ENCODE data around the gene EOLA1.

DNA sequence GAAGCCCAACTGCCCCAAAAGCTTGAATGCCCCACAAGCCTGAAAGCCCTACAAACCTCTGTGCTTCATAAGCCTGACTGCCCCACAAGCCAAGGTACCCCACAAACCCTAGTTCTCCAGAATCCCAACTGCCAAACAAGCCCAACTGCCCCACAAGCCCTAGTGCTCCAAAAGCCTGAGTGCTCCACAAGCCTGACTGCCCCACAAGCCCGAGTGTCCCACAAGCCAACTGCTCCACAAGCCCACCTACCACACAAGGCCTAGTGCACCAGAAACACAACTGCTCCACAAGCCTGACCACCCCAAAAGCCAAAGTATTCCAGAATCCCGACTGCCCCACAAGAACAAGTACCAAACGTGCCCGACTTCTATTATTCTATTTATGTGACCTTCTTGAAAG, 22.5 kb downstream of the EOLA1 start:
- TF ChIP-seq CTCF (conservative IDR thresholded peaks at IDR 0.05 in 1 of 2, IDR thresholded peaks at IDR 0.05 in 1 of 2; ENCODE audit: low read depth in 1 of 2, low read length in 2 of 2) (no peak), EZH2 (IDR thresholded peaks at IDR 0.05; ENCODE audit: low read length, missing control alignments) (no peak)
